Common myeloid progenitor, CD34-positive (primary cell): Measurements from ENCODE around the gene PIK3AP1.

Experiments used
- CTCF ChIA-PET: fragments of 350-600 bp; sonication (Branson Sonifier 250); formaldehyde crosslinking; loops from one replicate; lab custom pipeline; 2021; ENCODE audit warnings: antibody characterized with exemption; lab: Charles Lee
- POLR2A ChIA-PET: fragments of 350-600 bp; sonication (Branson Sonifier 250); formaldehyde crosslinking; loops from one replicate; lab custom pipeline; 2021; ENCODE audit warnings: antibody characterized with exemption; lab: Charles Lee
- DNase-seq, 3 donors: peaks; one replicate each; pipeline versions ENCODE4 v3.0.0 to v3.0.0-alpha.2; 2013
- H3K27ac ChIP-seq, 2 experiments: 1 replicate in 1 of 2; 2 replicates in 1 of 2; pipeline ENCODE4 v1.7.0; 2013; ENCODE audit warnings: inconsistent platforms in 2 of 2, low read length in 2 of 2, mild to moderate bottlenecking in 2 of 2, low read depth in 1 of 2, moderate library complexity in 1 of 2; ENCODE audit not compliant: severe bottlenecking in 2 of 2, insufficient read depth in 1 of 2, poor library complexity in 1 of 2
- H3K27me3 ChIP-seq, 5 experiments: replicated peaks in 2 of 5; 1 replicate in 3 of 5; 2 replicates in 2 of 5; pipeline versions ENCODE4 v1.6.1 to v1.7.0; 2013; ENCODE audit warnings: low read length in 4 of 5, mild to moderate bottlenecking in 2 of 5, moderate library complexity in 2 of 5, inconsistent platforms in 1 of 5; ENCODE audit not compliant: insufficient read depth in 5 of 5, control insufficient read depth in 4 of 5
- H3K36me3 ChIP-seq, 4 experiments: 1 replicate in 2 of 4; 2 replicates in 2 of 4; pipeline versions ENCODE4 v1.6.1 to v1.7.0; 2013; ENCODE audit warnings: low read length in 3 of 4, control low read depth in 1 of 4, mild to moderate bottlenecking in 1 of 4; ENCODE audit not compliant: control insufficient read depth in 4 of 4, insufficient read depth in 4 of 4
- H3K4me1 ChIP-seq, 4 experiments: 1 replicate in 3 of 4; 2 replicates in 1 of 4; pipeline versions ENCODE4 v1.6.1 to v1.7.1; 2013; ENCODE audit warnings: low read length in 3 of 4, mild to moderate bottlenecking in 3 of 4, control low read depth in 1 of 4, inconsistent platforms in 1 of 4, moderate library complexity in 1 of 4; ENCODE audit not compliant: control insufficient read depth in 4 of 4, insufficient read depth in 4 of 4; ENCODE audit errors: control extremely low read depth in 1 of 4
- H3K4me3 ChIP-seq, 7 experiments: 1 replicate in 4 of 7; 2 replicates in 3 of 7; pipeline versions ENCODE4 v1.5.1 to v1.7.0; 2013; ENCODE audit warnings: mild to moderate bottlenecking in 7 of 7, low read length in 6 of 7, moderate library complexity in 6 of 7, inconsistent platforms in 2 of 7, low read depth in 2 of 7, control low read depth in 1 of 7; ENCODE audit not compliant: insufficient read depth in 4 of 7, control insufficient read depth in 1 of 7; ENCODE audit errors: extremely low read depth in 1 of 7
- H3K9me3 ChIP-seq, 5 experiments: 1 replicate in 4 of 5; 2 replicates in 1 of 5; pipeline versions ENCODE4 v1.6.1 to v1.7.1; 2013; ENCODE audit warnings: low read length in 4 of 5, mild to moderate bottlenecking in 2 of 5, inconsistent platforms in 1 of 5, low read depth in 1 of 5, moderate library complexity in 1 of 5; ENCODE audit not compliant: control insufficient read depth in 4 of 5, insufficient read depth in 2 of 5; ENCODE audit errors: control extremely low read depth in 1 of 5
- WGBS: methylation state at CpG from one replicate; pipeline ENCODE4 v1.1.5; 2013; ENCODE audit not compliant: insufficient coverage; 5-methylcytosine and 5-hydroxymethylcytosine counted together

The PIK3AP1 gene

DNA sequence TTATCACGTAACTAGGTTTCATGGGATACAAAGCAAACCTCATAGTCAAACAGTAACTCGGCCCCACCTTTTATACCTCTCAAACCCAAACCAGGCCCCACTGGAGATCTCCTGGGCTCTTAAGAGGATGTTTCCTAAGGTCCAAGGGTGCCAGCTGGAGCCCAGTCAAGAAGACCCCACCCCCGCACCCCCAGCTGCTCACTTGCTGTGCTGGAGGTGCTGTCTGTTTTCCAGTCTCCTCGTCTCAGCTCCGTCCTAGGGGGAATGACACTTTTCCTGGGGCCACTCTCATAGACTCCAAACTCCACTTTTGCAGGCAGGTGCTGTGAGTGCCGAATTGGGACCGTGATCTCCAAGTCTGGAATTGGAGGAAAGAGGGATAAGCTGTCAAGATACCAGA is 110.8 kb downstream of the PIK3AP1 start:
- DNase-seq: no peak
- no peak overlapping the region for H3K27ac ChIP-seq
- H3K4me3 ChIP-seq: no peak overlapping the region
- no peaks in the 10 kb centered on the region for H3K27me3 ChIP-seq
- H3K4me1 ChIP-seq: peaks cover 0 to 5% (median 0%) of the 10 kb centered on the region in 4 experiments
- ChIA-PET POLR2A (interaction anchor here (1.5 kb wide), 1 partner anchor 22 kb away, joined by 3 read pairs; no protein-coding TSS in a partner anchor), CTCF (interaction anchor here (1.2 to 2.1 kb wide), 4 partner anchors 9 to 34 kb away, joined by 3 to 5 read pairs (median 4); no protein-coding TSS in a partner anchor)
- 93% methylated on average over 6 of the region's 7 CpGs for WGBS
- H3K9me3 ChIP-seq: no peaks in the 10 kb centered on the region
- H3K36me3 ChIP-seq: peaks cover 18 to 76% (median 48%) of the 10 kb centered on the region in 4 experiments

DNA sequence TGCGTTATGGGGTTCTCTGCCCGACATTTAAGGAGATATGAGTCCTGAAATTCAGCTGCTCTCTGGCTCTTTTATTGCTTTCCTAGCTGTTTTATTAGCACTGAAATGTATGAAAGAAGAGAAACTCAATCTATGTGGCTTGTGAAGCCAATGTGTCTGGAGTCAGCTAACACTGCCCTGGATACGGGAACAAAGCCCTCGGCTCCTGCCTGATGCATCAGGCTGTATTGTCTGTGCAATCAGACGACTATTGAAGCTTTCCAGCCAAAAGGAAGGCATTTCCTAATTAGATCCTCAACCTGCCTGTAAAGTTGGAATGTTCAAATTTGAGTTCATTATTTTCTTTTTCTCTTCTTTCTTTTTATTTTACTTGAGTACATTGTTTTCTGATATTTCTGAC is 111.5 kb downstream of the PIK3AP1 start:
- H3K27me3 ChIP-seq: no peaks in the 10 kb centered on the region
- peaks cover 0 to 5% (median 0%) of the 10 kb centered on the region in 4 experiments for H3K4me1 ChIP-seq
- ChIA-PET POLR2A (interaction anchor here (1.5 kb wide), 1 partner anchor 22 kb away, joined by 3 read pairs; no protein-coding TSS in a partner anchor), CTCF (interaction anchor here (1.0 to 2.1 kb wide), 4 partner anchors 8 to 24 kb away, joined by 3 to 5 read pairs (median 4); no protein-coding TSS in a partner anchor)
- no peak overlapping the region for H3K4me3 ChIP-seq
- peaks cover 17 to 74% (median 43%) of the 10 kb centered on the region in 4 experiments for H3K36me3 ChIP-seq
- 100% methylated on average over 5 of the region's 5 CpGs for WGBS
- H3K27ac ChIP-seq: no peak overlapping the region
- H3K9me3 ChIP-seq: no peaks in the 10 kb centered on the region
- DNase-seq: no peak

DNA sequence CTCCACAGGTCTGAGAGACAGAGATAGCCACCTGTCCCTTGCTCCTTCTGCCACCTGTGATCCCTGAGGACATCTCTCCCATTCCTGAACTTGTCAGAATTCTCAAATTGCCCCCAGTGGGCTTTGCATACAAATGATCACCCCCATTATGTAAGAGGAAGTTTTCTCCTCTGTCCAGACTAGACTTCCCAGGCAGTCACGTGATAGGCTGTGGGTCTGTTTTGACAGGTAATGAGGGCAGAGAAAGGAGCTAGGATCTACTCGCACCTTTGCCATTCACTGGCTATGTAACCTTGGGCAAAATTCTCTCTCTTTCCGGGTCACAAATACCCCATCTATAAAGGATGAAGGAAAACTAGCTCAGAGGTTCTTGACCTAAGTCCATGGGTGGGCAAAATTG is 112.1 kb downstream of the PIK3AP1 start:
- Histone ChIP-seq H3K27ac (no peak overlapping the region), H3K4me3 (no peak overlapping the region), H3K4me1 (peaks cover 0 to 5% (median 0%) of the 10 kb centered on the region in 4 experiments), H3K9me3 (no peaks in the 10 kb centered on the region), H3K36me3 (peaks cover 18 to 72% (median 40%) of the 10 kb centered on the region in 4 experiments), H3K27me3 (no peaks in the 10 kb centered on the region)
- POLR2A ChIA-PET: no interaction called here
- DNase-seq: no peak
- 100% methylated on average over 1 of the region's 3 CpGs for WGBS
- CTCF ChIA-PET: interaction anchor here (0.6 to 2.1 kb wide), 4 partner anchors 8 to 197 kb away, joined by 3 to 5 read pairs (median 4); no protein-coding TSS in a partner anchor

DNA sequence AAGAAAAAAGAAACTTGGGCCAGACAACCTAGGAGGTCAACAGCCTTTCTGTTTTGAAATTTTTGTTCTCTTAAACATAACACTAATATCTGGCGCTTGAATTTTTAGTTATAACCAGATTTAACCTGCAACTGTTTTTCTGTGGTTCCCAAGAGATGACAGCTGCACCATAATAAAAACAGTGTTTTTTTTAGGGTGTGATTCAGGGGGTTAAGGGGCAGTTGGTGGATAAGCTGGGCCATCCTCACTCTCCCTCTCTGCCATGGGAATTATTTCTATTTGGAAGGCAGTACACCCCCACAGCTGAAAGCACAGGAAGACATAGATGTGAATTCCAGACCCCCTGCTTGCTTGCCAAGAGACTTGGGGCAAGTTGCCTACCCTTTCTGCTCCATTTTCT is 113.4 kb downstream of the PIK3AP1 start:
- H3K27me3 ChIP-seq: no peaks in the 10 kb centered on the region
- ChIA-PET POLR2A (no interaction called here), CTCF (no interaction called here)
- H3K4me1 ChIP-seq: peaks cover 0 to 5% (median 0%) of the 10 kb centered on the region in 4 experiments
- DNase-seq: no peak
- H3K9me3 ChIP-seq: no peaks in the 10 kb centered on the region
- H3K36me3 ChIP-seq: peaks cover 20 to 79% (median 50%) of the 10 kb centered on the region in 4 experiments
- WGBS: 100% methylated on average over 1 of the region's 1 CpG
- no peak overlapping the region for H3K4me3 ChIP-seq
- no peak overlapping the region for H3K27ac ChIP-seq

DNA sequence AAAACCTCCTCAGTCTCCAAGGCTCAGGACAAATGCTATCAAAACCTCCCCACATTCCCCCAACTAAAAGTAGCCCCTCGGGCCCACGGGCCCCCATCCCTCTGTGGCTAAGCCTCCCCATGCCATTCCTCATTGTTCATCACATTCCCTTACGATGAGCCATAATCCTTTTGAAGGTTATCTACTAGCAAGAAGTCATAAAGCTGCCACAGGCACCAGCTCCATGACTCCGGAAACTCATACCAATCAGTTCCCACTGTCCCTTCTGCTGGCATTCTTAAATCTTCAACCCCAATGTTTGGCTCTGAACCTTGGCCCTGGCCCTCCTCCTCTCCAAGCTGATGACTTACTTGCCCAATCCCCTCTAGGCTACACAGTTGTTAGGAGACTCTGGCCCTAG is 114.1 kb downstream of the PIK3AP1 start:
- no peaks in the 10 kb centered on the region for H3K27me3 ChIP-seq
- H3K4me3 ChIP-seq: no peak overlapping the region
- 93% methylated on average over 3 of the region's 4 CpGs for WGBS
- DNase-seq: no peak
- ChIA-PET POLR2A (no interaction called here), CTCF (no interaction called here)
- H3K36me3 ChIP-seq: peaks cover 20 to 78% (median 52%) of the 10 kb centered on the region in 4 experiments
- no peaks in the 10 kb centered on the region for H3K9me3 ChIP-seq
- H3K27ac ChIP-seq: no peak overlapping the region
- peaks cover 0 to 5% (median 0%) of the 10 kb centered on the region in 4 experiments for H3K4me1 ChIP-seq

DNA sequence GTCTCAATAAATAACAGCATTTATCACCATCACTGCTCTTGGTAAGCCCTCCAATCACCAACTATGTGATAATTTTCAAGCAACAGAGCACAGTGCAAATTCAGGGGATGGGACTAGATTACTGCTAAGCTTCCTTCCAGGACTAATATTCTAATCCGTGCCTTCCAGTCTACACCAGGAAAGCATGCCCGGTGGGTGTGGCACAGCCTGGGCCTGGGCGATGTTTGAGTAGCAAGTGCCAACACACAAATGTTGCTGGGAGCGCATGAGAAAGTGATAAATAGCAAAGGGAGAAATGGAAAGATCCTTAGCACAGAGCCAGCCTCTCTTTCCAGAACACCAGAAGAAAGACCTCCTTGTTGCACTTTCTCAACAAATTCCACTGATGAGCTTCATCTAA is 120.0 kb downstream of the PIK3AP1 start:
- CTCF ChIA-PET: interaction anchor here (1.3 kb wide), 1 partner anchor 9 kb away, joined by 5 read pairs; no protein-coding TSS in a partner anchor
- POLR2A ChIA-PET: no interaction called here

DNA sequence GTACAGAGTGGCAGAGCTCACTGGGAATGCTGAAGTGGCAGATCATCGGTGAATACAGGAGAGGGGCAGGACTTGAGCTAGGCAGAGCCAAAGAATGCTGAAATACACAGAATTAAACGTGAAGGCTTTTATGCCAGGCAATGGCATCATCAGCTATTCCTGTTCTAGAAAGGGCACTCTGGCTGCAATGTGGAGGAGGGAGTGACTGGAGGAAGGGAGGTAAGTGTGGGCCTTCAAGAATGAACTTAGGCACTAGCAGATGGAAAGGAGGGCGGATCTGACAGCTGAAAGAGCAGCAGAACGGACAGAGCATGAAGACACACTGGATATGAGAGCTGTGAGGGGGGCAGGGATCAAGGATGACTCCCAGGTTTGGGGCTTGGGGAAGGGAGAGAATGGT is 121.5 kb downstream of the PIK3AP1 start:
- Histone ChIP-seq H3K36me3 (peaks cover 21 to 78% (median 46%) of the 10 kb centered on the region in 4 experiments), H3K27ac (no peak overlapping the region), H3K4me1 (no peaks in the 10 kb centered on the region), H3K27me3 (no peaks in the 10 kb centered on the region), H3K9me3 (peaks cover 0 to 8% (median 0%) of the 10 kb centered on the region in 5 experiments), H3K4me3 (no peak overlapping the region)
- DNase-seq: no peak
- ChIA-PET POLR2A (no interaction called here), CTCF (interaction anchor here (1.0 kb wide), 1 partner anchor 10 kb away, joined by 3 read pairs; no protein-coding TSS in a partner anchor)
- 98% methylated on average over 4 of the region's 4 CpGs for WGBS

More for the DNA sequence above, 120.0 kb downstream of the PIK3AP1 start:
- Histone ChIP-seq H3K27ac (no peak overlapping the region), H3K27me3 (no peaks in the 10 kb centered on the region), H3K9me3 (no peaks in the 10 kb centered on the region), H3K4me1 (no peaks in the 10 kb centered on the region), H3K36me3 (peaks cover 22 to 73% (median 41%) of the 10 kb centered on the region in 4 experiments), H3K4me3 (no peak overlapping the region)
- DNase-seq: no peak
- 100% methylated on average over 4 of the region's 4 CpGs for WGBS
